ENCODE data around the gene PSTK.

PSTK gene

DNA sequence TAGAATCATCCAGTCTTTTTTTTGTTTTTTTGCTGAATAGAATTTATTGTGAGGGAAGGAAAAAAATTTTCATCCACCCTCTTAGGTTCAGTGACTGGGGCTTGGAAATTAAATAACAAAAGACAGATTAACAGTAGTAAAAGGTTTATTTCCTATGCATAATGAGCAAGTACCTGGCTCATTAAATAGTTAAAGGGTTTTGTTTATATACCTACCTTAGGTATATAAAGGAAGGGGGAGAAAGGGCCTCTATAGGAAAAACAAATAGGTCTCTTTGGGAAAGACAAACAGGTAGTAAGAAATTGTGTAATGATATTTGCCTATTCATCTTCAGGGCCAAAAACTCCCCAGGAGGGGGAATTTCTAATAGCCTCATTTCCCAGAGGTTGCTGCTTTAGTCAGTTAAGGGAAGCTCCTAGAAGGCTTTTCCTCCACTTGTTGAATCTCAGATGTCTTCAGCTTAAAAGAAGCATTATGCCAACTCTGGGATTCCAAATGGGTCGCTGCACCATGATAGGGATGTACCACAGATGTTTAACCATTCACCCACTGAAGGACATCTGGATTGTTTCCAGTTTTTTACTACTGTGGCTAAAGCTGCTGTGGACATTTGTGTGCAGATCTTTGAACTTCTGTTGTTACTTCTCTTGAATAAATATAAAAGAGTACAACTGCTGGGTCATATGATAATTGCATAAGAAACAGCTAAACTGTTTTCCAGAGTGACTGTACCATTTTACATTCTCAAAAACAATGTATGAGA is 39.9 kb downstream of the PSTK start:
- no peak for DNase-seq (ENCODE audit: low read depth)

DNA sequence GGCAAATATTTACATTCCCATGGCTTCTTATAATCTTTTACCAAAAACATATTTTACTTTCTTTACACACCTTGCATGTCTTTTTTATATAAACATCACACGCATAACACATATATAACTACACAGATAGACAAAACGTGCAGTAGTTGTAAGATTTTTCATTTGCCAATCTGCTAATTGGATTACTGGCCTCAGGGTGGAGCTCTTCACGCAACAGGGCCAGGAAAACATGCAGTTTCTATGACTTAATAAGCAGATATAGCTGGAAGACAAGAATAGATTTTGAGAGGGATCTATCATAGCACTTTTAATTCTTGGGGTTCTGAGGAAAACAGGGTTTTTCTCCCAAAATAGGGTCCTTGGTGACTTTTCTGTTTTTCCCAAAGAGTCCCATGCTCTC is 41.3 kb downstream of the PSTK start:
- no peak for DNase-seq (ENCODE audit: low read depth)

DNA sequence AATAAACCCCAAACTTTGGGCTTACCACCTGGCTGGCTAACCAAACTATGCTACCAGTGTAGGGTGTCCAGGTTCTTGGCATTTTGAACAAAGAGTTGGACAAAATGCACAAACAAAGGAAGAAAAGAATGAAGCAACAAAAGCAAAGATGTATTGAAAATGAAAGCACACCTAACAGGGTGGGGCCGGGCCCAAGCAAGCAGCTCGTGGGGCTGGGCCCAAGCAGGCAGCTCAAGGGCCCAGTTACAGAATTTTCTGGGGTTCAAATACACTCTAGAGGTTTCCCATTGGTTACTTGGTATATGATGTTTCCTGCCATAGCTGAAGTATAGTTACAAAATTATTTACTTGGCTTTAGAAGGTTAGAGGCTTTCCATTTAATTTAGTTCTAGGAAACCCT is 44.3 kb downstream of the PSTK start:
- DNase-seq (ENCODE audit: low read depth), result no peak

DNA sequence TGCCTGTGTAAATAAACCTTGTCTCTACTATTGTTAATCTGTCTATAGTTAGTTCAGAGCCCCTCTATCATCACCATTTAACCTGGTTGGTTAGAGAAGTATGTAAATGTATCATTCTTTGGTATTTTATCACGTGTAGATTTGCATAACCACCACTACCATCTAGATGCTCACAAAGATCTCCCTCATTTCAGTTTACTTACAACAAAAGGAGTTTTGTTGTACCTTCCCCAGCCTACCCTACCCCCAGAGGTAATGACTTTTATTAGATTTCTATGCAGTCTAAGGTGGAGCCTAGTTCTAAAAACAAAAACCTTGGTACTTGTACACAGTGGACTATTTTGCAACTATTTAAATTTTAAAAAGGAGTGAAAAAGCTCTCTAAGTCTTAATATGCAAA is 46.1 kb downstream of the PSTK start:
- no peak for DNase-seq (ENCODE audit: low read depth)

DNA sequence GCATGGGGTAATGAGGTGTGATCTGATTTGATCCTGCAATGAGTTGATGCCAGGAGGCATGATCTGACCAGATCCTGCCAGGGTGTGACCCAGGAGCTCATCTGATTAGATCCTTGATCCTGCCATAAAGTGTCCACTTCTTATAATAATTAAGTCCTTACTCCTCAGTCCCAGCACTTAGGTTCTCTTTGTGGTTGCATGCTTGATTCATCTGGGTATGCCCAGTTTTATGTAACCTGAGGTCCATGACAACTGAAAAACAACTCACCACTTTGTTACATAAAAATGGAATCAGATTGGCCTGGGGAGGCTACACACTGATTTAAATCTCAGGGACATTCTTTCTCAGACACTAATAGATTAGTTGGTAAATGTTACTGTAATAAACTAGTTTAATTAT is 47.7 kb downstream of the PSTK start:
- no peak for DNase-seq (ENCODE audit: low read depth)

DNA sequence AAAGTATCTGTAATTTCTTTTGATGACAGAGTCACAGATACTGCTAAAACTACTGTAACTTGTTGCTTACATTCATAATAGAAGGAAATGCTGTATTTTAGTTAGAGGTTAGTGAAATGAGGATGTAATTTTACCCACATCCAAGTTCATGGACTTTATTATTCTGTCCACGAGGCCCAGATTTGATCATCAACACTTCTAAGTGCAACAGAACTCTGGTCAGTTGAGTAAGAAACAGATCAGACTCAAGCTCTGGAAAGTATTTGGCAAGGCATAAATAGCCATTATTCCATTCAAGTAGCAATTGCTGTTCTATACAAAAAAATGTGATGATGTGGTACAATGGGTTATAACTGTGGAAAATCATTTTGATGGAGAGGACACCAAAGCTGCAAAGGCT is 50.9 kb downstream of the PSTK start:
- no peak for DNase-seq (ENCODE audit: low read depth)

DNA sequence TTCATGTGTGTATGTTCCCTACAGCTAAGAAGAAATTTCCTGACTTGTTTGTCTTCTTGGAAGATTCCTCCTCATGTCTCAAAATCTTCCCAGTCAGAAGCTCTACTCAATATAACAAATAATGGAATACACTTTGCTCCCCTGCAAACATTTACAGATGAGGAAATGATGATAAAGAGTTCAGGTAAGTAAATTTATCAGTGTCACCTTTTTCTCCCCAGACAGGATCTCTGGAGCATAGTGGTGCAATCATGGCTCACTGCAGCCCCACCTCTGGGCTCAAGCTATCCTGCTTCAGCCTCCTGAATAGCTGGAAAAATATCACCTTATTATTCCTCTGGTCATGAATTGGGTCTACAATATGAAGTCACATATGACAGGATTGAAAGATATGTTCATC is 54.1 kb downstream of the PSTK start:
- DNase-seq (ENCODE audit: low read depth), result no peak

DNA sequence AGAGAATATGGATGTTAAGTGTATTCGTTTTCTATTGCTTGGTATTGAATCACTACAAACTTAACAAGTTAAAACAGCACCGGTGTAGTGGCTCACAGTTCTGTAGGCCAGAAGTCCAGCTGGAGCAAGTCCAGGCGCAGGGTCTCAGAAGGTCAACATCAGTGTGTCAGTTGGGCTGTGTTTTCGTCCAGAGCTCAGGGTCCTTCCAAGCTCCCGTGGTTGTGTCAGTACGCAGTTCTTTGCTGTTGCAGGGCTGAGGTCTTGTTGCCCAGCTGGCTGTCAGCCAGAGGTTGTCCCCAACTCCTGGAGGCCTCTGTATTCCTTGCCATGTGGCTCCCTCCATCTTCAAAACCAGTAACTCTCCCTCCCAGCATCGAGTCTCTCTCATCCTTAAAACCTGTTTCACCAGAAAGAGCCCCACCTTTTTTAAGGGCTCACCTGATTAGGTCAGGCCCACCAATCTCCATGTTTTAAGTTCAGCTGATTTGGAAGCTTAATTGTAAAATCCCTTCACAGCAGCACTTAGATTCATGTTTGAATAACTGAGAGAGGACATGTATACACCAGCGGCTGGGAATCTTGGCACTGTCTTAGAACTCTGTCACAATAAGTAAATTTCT is 55.4 kb downstream of the PSTK start:
- no peak for DNase-seq (ENCODE audit: low read depth)

DNA sequence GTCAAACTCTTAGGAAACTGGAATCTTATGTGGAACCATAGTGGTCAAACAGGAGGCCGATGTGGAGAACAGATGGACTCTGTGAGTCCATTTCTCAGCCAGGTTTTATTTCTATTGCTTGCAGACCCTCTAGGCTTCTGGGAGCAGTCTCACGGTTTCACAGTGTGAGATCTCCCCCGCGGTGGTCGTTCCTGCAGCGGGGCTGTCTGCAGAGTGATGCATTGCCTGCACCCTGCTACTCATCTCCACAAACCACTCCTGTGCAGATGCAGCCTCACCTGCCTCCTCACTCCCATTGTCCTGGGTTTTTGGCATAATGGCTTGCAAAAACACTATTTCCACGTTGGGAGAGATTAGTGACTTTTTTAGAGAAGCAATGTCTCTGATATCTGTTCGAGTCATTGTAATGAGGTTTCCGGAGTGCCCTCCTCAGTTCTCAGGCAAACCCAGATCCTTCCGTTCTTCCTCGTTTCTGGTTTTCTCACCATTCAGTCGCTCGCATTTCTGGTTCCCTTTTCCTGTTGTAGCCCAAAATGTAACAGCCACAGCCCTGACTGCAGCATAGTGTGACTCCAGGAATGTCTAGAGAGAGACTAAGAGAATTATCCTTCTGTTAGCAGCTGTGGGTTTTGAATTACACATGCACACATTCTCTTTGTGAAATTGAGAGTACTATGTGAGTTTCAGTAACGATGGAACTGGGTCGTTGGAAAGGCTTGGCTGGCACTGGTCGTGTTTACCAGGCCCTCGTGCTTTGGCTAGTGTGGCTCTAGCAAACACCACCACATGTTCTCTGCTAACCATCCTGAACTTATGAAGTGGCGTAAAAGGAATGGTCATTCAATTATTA is 58.8 kb downstream of the PSTK start:
- no peak for DNase-seq (ENCODE audit: low read depth)

DNA sequence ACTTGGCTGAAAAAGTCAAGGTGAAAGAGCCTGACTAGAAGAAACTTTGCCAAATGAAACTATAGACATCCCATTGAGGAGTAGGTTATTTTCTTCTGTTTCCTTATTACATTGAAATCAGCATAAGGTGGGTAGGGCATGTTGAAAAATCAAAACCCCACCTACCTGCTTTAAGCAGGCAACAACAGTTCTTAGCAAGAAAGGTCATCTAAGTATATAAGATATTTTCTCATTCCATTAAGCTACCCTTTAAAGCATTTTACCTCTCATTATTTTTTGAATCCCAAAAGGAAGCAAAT is 59.4 kb downstream of the PSTK start:
- DNase-seq (ENCODE audit: low read depth), result no peak
